Measurements from ENCODE around the gene UTF1. TPM values are rescaled to one million over a fixed set of nuclear protein-coding genes. Genes with fewer than 3 reads are reported as not detected.

The UTF1 gene
- total RNA-seq, 2 experiments from 2014 or later: not detected

GRCh38 chr10:133248334-133248715, 18.3 kb downstream of the UTF1 start:
- Histone ChIP-seq H3K4me1 (ENCODE audit: insufficient read depth, low read length, poor library complexity, severe bottlenecking) (no peaks in the 10 kb centered on the region), H3K27ac (ENCODE audit: low read depth, low read length, poor library complexity, severe bottlenecking) (no peak overlapping the region), H3K4me2 (ENCODE audit: low read length) (no peak overlapping the region), H2AFZ (ENCODE audit: low read length) (no peak overlapping the region), H3K9me3 (ENCODE audit: low read length) (no peaks in the 10 kb centered on the region), H3K9me2 (ENCODE audit: insufficient read depth, low read length) (no peaks in the 10 kb centered on the region), H3K4me3 (ENCODE audit: low read depth, low read length, poor library complexity, severe bottlenecking) (no peak overlapping the region), H3K79me2 (ENCODE audit: insufficient read depth, low read depth, low read length) (no peaks in the 10 kb centered on the region), H4K20me1 (ENCODE audit: insufficient read depth, low read length) (no peaks in the 10 kb centered on the region), H3K36me3 (ENCODE audit: insufficient read depth, low read length) (no peaks in the 10 kb centered on the region)
- intact Hi-C loops (cut with micrococcal nuclease; ENCODE audit: unreplicated experiment): loop anchor here (10.0 kb wide), 1 partner anchor 266 kb away; no protein-coding TSS in a partner anchor
- POLR2A ChIA-PET: no interaction called here
- no peak for TF ChIP-seq CTCF (conservative IDR thresholded peaks at IDR 0.05; ENCODE audit: low read length)
- no peak for TF ChIP-seq EZH2phosphoT487 (IDR thresholded peaks at IDR 0.05; ENCODE audit: borderline replicate concordance, low read depth, low read length)
- no peak for DNase-seq (ENCODE audit: low spot score)
- CTCF ChIA-PET (ENCODE audit: unreplicated experiment): no interaction called here
- no TSS peak for BruUV-seq (replicated peaks)

GRCh38 chr10:133249094-133249780, 19.2 kb downstream of the UTF1 start:
- CTCF ChIA-PET (ENCODE audit: unreplicated experiment): no interaction called here
- BruUV-seq (replicated peaks): no TSS peak

More at GRCh38 chr10:133249094-133249780, 19.2 kb downstream of the UTF1 start:
- Histone ChIP-seq H2AFZ (ENCODE audit: low read length) (no peak overlapping the region), H4K20me1 (ENCODE audit: insufficient read depth, low read length) (no peaks in the 10 kb centered on the region), H3K79me2 (ENCODE audit: insufficient read depth, low read depth, low read length) (no peaks in the 10 kb centered on the region), H3K27ac (ENCODE audit: low read depth, low read length, poor library complexity, severe bottlenecking) (no peak overlapping the region), H3K36me3 (ENCODE audit: insufficient read depth, low read length) (no peaks in the 10 kb centered on the region), H3K9me2 (ENCODE audit: insufficient read depth, low read length) (no peaks in the 10 kb centered on the region), H3K9me3 (ENCODE audit: low read length) (no peaks in the 10 kb centered on the region), H3K4me2 (ENCODE audit: low read length) (no peak overlapping the region), H3K4me3 (ENCODE audit: low read depth, low read length, poor library complexity, severe bottlenecking) (no peak overlapping the region), H3K4me1 (ENCODE audit: insufficient read depth, low read length, poor library complexity, severe bottlenecking) (no peaks in the 10 kb centered on the region)
- intact Hi-C loops (cut with micrococcal nuclease; ENCODE audit: unreplicated experiment): loop anchor here (10.0 kb wide), 1 partner anchor 266 kb away; no protein-coding TSS in a partner anchor
- POLR2A ChIA-PET: no interaction called here
- TF ChIP-seq EZH2phosphoT487 (IDR thresholded peaks at IDR 0.05; ENCODE audit: borderline replicate concordance, low read depth, low read length): no peak
- no peak for TF ChIP-seq CTCF (conservative IDR thresholded peaks at IDR 0.05; ENCODE audit: low read length)
- DNase-seq (ENCODE audit: low spot score): no peak

All from OCI-LY7 (cell line).